GM23338 (cell line): ENCODE measurements around the gene ATF1. TPM values are rescaled to one million over a fixed set of nuclear protein-coding genes. Genes with fewer than 3 reads are reported as not detected.

ENCODE experiments used
- ATAC-seq: fragments of 200-7000 bp; cut with Tn5 transposase; 3 replicates; pipeline ENCODE4 v1.9.1; 2020
- DNase-seq: peaks from one replicate; pipeline ENCODE4 v3.0.0-alpha.2; 2015; ENCODE audit warnings: low spot score
- H2AFZ ChIP-seq: fragments of 200-600 bp; sonication (generic); 2 replicates; pipeline ENCODE4 v1.8.0; 2016; ENCODE audit warnings: antibody characterized with exemption, mild to moderate bottlenecking, moderate library complexity
- H3F3A ChIP-seq: fragments of 200-600 bp; sonication (generic); replicated peaks from 2 replicates; pipeline ENCODE4 v1.8.0; 2017; ENCODE audit warnings: antibody characterized with exemption, mixed run types, low read depth
- H3K27ac ChIP-seq: fragments of 200-600 bp; sonication (generic); 2 replicates; pipeline ENCODE4 v1.6.1; 2016; ENCODE audit warnings: low read depth
- H3K27me3 ChIP-seq: fragments of 200-600 bp; sonication (generic); 2 replicates; pipeline ENCODE4 v1.8.0; 2016; ENCODE audit warnings: mild to moderate bottlenecking, mixed run types, moderate library complexity; ENCODE audit not compliant: insufficient read depth
- H3K36me3 ChIP-seq: fragments of 200-600 bp; sonication (generic); 2 replicates; pipeline ENCODE4 v1.8.0; 2016; ENCODE audit warnings: mild to moderate bottlenecking; ENCODE audit not compliant: insufficient read depth
- H3K4me1 ChIP-seq: fragments of 200-600 bp; sonication (generic); 2 replicates; pipeline ENCODE4 v1.8.0; 2016; ENCODE audit warnings: mild to moderate bottlenecking, moderate library complexity; ENCODE audit not compliant: insufficient read depth
- H3K4me2 ChIP-seq: fragments of 200-600 bp; sonication (generic); 2 replicates; pipeline ENCODE4 v1.7.1; 2017; ENCODE audit warnings: mixed run types
- H3K4me3 ChIP-seq: fragments of 200-600 bp; sonication (generic); 2 replicates; pipeline ENCODE4 v1.6.1; 2016; ENCODE audit warnings: mixed run types
- H3K79me2 ChIP-seq: fragments of 200-600 bp; sonication (generic); replicated peaks from 2 replicates; pipeline ENCODE4 v1.8.0; 2017; ENCODE audit warnings: mild to moderate bottlenecking; ENCODE audit not compliant: insufficient read depth
- H3K9me2 ChIP-seq: fragments of 200-600 bp; sonication (generic); 2 replicates; pipeline ENCODE4 v1.8.0; 2017; ENCODE audit not compliant: insufficient read depth
- H4K20me1 ChIP-seq: fragments of 200-600 bp; sonication (generic); replicated peaks from 2 replicates; pipeline ENCODE4 v1.8.0; 2017; ENCODE audit warnings: mild to moderate bottlenecking; ENCODE audit not compliant: insufficient read depth
- H3K27ac Mint-ChIP-seq: 2 replicates; pipeline ENCODE4 v1.8.0; 2020; ENCODE audit warnings: inconsistent platforms, mild to moderate bottlenecking, moderate library complexity, mixed read lengths
- H3K27me3 Mint-ChIP-seq: 3 replicates; pipeline ENCODE4 v1.8.0; 2022; ENCODE audit warnings: low read depth, mild to moderate bottlenecking, moderate library complexity, mixed read lengths, inconsistent platforms; ENCODE audit not compliant: insufficient read depth, poor library complexity
- H3K36me3 Mint-ChIP-seq: 3 replicates; pipeline ENCODE4 v1.8.0; 2021; ENCODE audit warnings: low read depth, mild to moderate bottlenecking, inconsistent platforms, moderate library complexity, mixed read lengths
- H3K4me1 Mint-ChIP-seq: 3 replicates; pipeline ENCODE4 v1.8.0; 2020; ENCODE audit warnings: mild to moderate bottlenecking, inconsistent platforms, mixed read lengths
- H3K4me3 Mint-ChIP-seq: 3 replicates; pipeline ENCODE4 v1.8.0; 2021; ENCODE audit warnings: moderate library complexity, mild to moderate bottlenecking, inconsistent platforms, mixed read lengths
- H3K9me3 Mint-ChIP-seq: 3 replicates; pipeline ENCODE4 v1.8.0; 2020; ENCODE audit warnings: moderate library complexity, mild to moderate bottlenecking, inconsistent platforms, mixed read lengths
- CREB1 ChIP-seq: fragments of 250-450 bp; sonication (Bioruptor Pico); IDR thresholded peaks from 2 replicates; pipeline ENCODE4 v1.5.0; 2020; ENCODE audit warnings: low read depth, mild to moderate bottlenecking, moderate library complexity
- CTCF ChIP-seq, 2 experiments: fragments of 200-600 bp in 1 of 2; sonication (generic) in 1 of 2; conservative IDR thresholded peaks; 2 replicates each; pipeline versions ENCODE4 v1.5.1 to v1.6.1; 2016 to 2017; ENCODE audit warnings: antibody characterized with exemption in 2 of 2, low read depth in 2 of 2, mild to moderate bottlenecking in 2 of 2, moderate library complexity in 1 of 2
- EZH2 ChIP-seq: fragments of 200-600 bp; sonication (generic); IDR thresholded peaks from one replicate; pipeline ENCODE4 v1.8.0; 2017; ENCODE audit warnings: antibody characterized with exemption, mild to moderate bottlenecking, low read depth; ENCODE audit not compliant: unreplicated experiment
- EZH2phosphoT487 ChIP-seq: fragments of 200-600 bp; sonication (generic); IDR thresholded peaks from one replicate; pipeline ENCODE4 v1.8.1; 2018; ENCODE audit warnings: antibody characterized with exemption; ENCODE audit not compliant: unreplicated experiment
- JUNB ChIP-seq: IDR thresholded peaks from one replicate; pipeline ENCODE4 v1.6.1; 2016; ENCODE audit warnings: antibody characterized with exemption; ENCODE audit not compliant: unreplicated experiment
- NANOG ChIP-seq: IDR thresholded peaks from 2 replicates; pipeline ENCODE4 v1.6.1; 2016; ENCODE audit warnings: antibody characterized with exemption, borderline replicate concordance
- POLR2AphosphoS5 ChIP-seq: IDR thresholded peaks from 2 replicates; pipeline ENCODE4 v1.6.1; 2016; ENCODE audit warnings: antibody characterized with exemption, low read depth
- REST ChIP-seq: IDR thresholded peaks from one replicate; pipeline ENCODE4 v1.6.1; 2018; ENCODE audit warnings: antibody characterized with exemption; ENCODE audit not compliant: unreplicated experiment
- STAT1 ChIP-seq: IDR thresholded peaks from one replicate; pipeline ENCODE4 v1.6.1; 2016; ENCODE audit warnings: antibody characterized with exemption; ENCODE audit not compliant: unreplicated experiment
- ZNF114 ChIP-seq: fragments of 250-450 bp; sonication (Bioruptor Pico); IDR thresholded peaks from 2 replicates; pipeline ENCODE4 v1.5.0; 2020; ENCODE audit warnings: mild to moderate bottlenecking, moderate library complexity
- polyA plus RNA-seq: library from polyadenylated mRNA; unstranded; fragments of >200 nt; fragmentation: Nextera tagmentation; extraction: Ambion mirVana; gene quantifications from 2 replicates; pipeline ENCODE4 v1.2.1, GENCODE V29; 2016
- total RNA-seq: library from RNA; depleted of rRNA; stranded (reverse); fragments of >200 nt; shearing (Covaris generic); gene quantifications from 2 replicates; pipeline ENCODE4 v1.2.3, GENCODE V29; 2014

Gene ATF1
- total and polyA plus RNA-seq, 2 experiments from 2014 or later: 17.5 to 22.7 TPM

GRCh38 chr12:50746431-50746830 is 17.5 kb upstream of the ATF1 start:
- H3K9me3 Mint-ChIP-seq: no peaks in the 10 kb centered on the region
- TF ChIP-seq STAT1 (no peak), CREB1 (CRISPR knock-in tag) (no peak), JUNB (no peak), EZH2 (no peak), NANOG (no peak), ZNF114 (no peak), EZH2phosphoT487 (no peak), REST (no peak), CTCF (conservative IDR thresholded peaks at IDR 0.05; ENCODE audit: low read depth in 2 of 2) (no peak)
- Histone ChIP-seq H3K9me2 (no peaks in the 10 kb centered on the region), H3K4me3 (no peak overlapping the region), H2AFZ (no peak overlapping the region), H3K4me1 (no peaks in the 10 kb centered on the region; the same call in 1 of the 2 replicates), H3F3A (peaks cover 3% of the 10 kb centered on the region; the same call in 1 of the 2 replicates), H3K27me3 (no peaks in the 10 kb centered on the region), H3K36me3 (peaks cover 6% of the 10 kb centered on the region), H3K4me2 (no peak overlapping the region), H4K20me1 (0 out of 2 replicates have a peak, but pooled peaks cover 6% of the 10 kb centered on the region), H3K27ac (no peak overlapping the region), H3K79me2 (no peaks in the 10 kb centered on the region)
- H3K27ac Mint-ChIP-seq: no peak overlapping the region
- no peak for DNase-seq
- no peak overlapping the region for H3K4me3 Mint-ChIP-seq
- H3K36me3 Mint-ChIP-seq: peaks cover 26% of the 10 kb centered on the region
- no peak for ATAC-seq
- H3K4me1 Mint-ChIP-seq: peaks cover 9% of the 10 kb centered on the region
- peaks cover 1% of the 10 kb centered on the region for H3K27me3 Mint-ChIP-seq

GRCh38 chr12:50747817-50748216 is 16.1 kb upstream of the ATF1 start:
- H3K36me3 Mint-ChIP-seq: peaks cover 15% of the 10 kb centered on the region; the same call in 2 of the 3 replicates
- Histone ChIP-seq H3K79me2 (no peaks in the 10 kb centered on the region), H3F3A (peaks cover 3% of the 10 kb centered on the region; the same call in 1 of the 2 replicates), H3K36me3 (no peaks in the 10 kb centered on the region; the same call in 1 of the 2 replicates), H2AFZ (no peak overlapping the region), H3K9me2 (no peaks in the 10 kb centered on the region), H4K20me1 (0 out of 2 replicates have a peak, but pooled peaks cover 6% of the 10 kb centered on the region), H3K4me3 (no peak overlapping the region), H3K4me2 (no peak overlapping the region), H3K27me3 (no peaks in the 10 kb centered on the region), H3K27ac (peak overlapping the region; percentile 29; the same call in 1 of the 2 replicates), H3K4me1 (no peaks in the 10 kb centered on the region; the same call in 1 of the 2 replicates)
- H3K27ac Mint-ChIP-seq: no peak overlapping the region
- no peak for TF ChIP-seq POLR2AphosphoS5
- no peak for TF ChIP-seq EZH2
- ATAC-seq: peak; percentile 42; the same call in 2 of the 3 replicates
- no peaks in the 10 kb centered on the region for H3K9me3 Mint-ChIP-seq
- no peak overlapping the region for H3K4me3 Mint-ChIP-seq
- peaks cover 4% of the 10 kb centered on the region for H3K27me3 Mint-ChIP-seq
- peak; percentile 54 for DNase-seq
- peaks cover 9% of the 10 kb centered on the region for H3K4me1 Mint-ChIP-seq
